ENCODE data around the gene ZBTB16. TPM values are rescaled to one million over a fixed set of nuclear protein-coding genes. Genes with fewer than 3 reads are reported as not detected.

Gene ZBTB16
- total RNA-seq, 3 donors from 2014 or later: 236 to 358 (median 271) TPM

DNA sequence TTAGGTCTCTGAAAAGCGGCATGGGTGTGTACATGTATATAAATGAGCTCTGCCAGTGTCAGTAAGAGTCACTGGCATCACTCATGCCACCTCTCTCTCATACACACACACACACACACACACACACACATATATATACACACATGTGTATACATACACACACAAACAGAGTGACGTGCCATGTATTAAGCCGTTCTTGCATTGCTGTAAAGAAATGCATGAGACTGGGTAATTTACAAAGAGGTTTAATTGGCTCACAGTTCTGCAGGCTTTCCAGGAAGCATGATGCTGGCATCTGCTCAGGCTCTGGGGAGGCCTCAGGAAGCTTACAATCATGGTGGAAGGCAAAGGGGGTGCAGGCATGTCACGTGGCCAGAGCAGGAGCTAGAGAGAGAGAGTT, 131.1 kb downstream of the ZBTB16 start:
- no peak for DNase-seq (ENCODE audit: low spot score in 2 of 2)
- H3K4me3 ChIP-seq: no peak overlapping the region
- H3K36me3 ChIP-seq: peaks cover 7% of the 10 kb centered on the region
- intact Hi-C loops (cut with DNase I; ENCODE audit: low total_unique reads): no loop called here
- no peaks in the 10 kb centered on the region for H3K27me3 ChIP-seq
- peaks cover 0 to 15% of the 10 kb centered on the region in 2 donors for H3K4me1 ChIP-seq
- H3K9me3 ChIP-seq: no peaks in the 10 kb centered on the region
- no peak for TF ChIP-seq POLR2A (IDR thresholded peaks at IDR 0.05)
- TF ChIP-seq, protein P1, sequence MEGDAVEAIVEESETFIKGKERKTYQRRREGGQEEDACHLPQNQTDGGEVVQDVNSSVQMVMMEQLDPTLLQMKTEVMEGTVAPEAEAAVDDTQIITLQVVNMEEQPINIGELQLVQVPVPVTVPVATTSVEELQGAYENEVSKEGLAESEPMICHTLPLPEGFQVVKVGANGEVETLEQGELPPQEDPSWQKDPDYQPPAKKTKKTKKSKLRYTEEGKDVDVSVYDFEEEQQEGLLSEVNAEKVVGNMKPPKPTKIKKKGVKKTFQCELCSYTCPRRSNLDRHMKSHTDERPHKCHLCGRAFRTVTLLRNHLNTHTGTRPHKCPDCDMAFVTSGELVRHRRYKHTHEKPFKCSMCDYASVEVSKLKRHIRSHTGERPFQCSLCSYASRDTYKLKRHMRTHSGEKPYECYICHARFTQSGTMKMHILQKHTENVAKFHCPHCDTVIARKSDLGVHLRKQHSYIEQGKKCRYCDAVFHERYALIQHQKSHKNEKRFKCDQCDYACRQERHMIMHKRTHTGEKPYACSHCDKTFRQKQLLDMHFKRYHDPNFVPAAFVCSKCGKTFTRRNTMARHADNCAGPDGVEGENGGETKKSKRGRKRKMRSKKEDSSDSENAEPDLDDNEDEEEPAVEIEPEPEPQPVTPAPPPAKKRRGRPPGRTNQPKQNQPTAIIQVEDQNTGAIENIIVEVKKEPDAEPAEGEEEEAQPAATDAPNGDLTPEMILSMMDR (IDR thresholded peaks at IDR 0.05): no peak
- TF ChIP-seq POLR2AphosphoS5 (IDR thresholded peaks at IDR 0.05): peak in 1 of 3 donors; percentile 32
- H3K27ac ChIP-seq: no peak overlapping the region

DNA sequence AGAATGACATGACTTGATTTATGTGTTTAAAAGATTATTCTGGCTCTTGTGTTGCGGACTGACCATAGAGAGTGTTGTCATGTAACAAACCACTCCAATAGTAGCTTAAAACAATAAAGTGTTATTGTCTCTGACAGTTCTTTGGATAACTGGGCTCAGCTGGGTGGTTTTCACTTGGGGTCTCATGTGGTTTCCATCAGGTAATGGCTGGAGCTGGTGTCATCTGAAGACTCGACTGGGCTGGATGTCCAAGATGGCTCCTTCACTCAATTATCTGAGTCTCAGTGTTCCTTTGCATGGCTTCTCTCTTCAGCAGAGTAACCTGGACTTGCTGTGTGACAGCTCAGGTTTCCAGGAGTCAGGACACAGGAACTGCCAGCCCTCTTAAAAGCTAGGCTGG, 132.4 kb downstream of the ZBTB16 start:
- H3K4me1 ChIP-seq: peaks cover 0 to 28% of the 10 kb centered on the region in 2 donors
- no peak for DNase-seq (ENCODE audit: low spot score in 2 of 2)
- peaks cover 6% of the 10 kb centered on the region for H3K36me3 ChIP-seq
- H3K4me3 ChIP-seq: no peak overlapping the region
- no peaks in the 10 kb centered on the region for H3K27me3 ChIP-seq
- no peaks in the 10 kb centered on the region for H3K9me3 ChIP-seq
- intact Hi-C loops (cut with DNase I; ENCODE audit: low total_unique reads): no loop called here
- TF ChIP-seq, protein P1 (IDR thresholded peaks at IDR 0.05): no peak
- TF ChIP-seq POLR2AphosphoS5 (IDR thresholded peaks at IDR 0.05) (no peak), POLR2A (IDR thresholded peaks at IDR 0.05) (no peak)
- H3K27ac ChIP-seq: no peak overlapping the region

DNA sequence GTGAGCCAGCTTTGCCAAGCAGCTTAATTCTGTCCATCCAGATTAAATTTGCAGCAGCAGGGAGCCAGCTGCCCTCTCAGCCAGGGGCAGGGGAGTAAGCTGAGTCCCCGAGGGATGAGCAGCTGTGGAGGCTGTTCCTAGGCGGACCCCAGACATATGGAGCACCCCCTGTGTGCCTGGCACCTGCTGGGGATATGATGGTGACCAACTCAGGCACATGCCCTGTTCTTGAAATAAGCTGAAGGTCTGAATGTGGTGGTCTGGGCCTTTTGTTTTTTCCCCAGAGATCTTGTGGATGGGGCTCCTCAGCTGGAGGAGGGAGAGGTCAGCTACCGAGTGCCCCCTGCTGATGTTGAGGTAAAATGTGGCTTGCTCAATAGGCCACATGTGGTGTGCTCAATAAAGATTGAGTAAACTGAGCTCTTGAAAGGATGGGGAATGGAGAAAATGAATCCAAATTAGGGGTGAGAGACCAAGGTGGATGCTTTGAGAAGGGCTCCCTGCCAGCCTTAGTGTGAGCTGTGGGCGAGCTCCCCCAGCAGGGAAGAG, 133.4 kb downstream of the ZBTB16 start:
- Histone ChIP-seq H3K36me3 (no peaks in the 10 kb centered on the region), H3K27me3 (no peaks in the 10 kb centered on the region), H3K9me3 (no peaks in the 10 kb centered on the region), H3K4me3 (no peak overlapping the region), H3K27ac (peak overlapping the region in 1 of 2 donors; percentile 29), H3K4me1 (peaks cover 0 to 38% of the 10 kb centered on the region in 2 donors)
- TF ChIP-seq POLR2A (IDR thresholded peaks at IDR 0.05) (no peak), POLR2AphosphoS5 (IDR thresholded peaks at IDR 0.05) (no peak)
- TF ChIP-seq, protein P1 (IDR thresholded peaks at IDR 0.05): no peak
- no peak for DNase-seq (ENCODE audit: low spot score in 2 of 2)
- intact Hi-C loops (cut with DNase I; ENCODE audit: low total_unique reads): no loop called here

DNA sequence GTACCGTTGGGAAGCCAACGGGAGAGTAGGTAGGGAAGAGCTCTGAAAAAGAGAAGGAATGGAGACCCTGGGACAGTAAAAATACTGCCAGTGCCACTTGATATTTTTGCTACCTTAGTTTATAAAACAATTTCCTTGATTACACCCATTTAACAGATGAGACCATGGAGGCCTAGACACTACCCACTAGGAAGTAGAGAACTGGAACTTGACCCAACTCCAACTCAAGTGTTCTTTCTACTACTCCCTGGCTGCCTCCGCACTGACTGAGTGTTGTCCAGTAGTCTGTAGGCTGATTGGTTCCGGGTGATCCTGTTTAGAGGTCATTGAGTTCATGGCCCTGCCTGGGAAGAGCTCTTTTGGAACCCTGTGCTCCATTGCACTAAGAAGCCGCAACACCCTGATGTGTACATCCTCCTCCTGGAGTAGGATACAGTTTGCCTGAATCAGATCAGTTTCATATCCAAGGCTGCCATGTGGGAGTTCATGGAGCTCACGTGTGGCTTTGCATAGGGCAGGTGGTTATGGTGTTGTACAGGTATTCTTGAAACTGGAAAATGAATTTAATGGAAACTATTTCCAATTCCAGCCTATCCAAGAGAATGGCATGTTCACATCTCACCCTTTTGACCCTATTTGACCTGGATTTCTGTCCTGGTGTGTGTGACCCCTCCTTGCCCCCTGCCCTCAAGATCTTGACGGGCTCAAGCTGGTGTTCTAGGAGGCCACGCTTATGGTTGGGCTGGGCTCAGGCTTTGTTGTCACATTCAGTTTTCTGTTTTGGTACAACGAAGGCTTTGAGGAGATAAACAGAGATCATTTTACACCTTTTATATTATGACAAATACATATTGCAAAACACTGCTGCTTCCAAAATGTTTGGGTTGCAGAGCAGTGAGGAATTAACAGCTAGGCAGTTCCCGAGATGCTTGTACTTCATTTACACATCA, 134.5 kb downstream of the ZBTB16 start:
- DNase-seq (ENCODE audit: low spot score in 2 of 2): no peak
- no peak overlapping the region for H3K4me3 ChIP-seq
- TF ChIP-seq, protein P1 (IDR thresholded peaks at IDR 0.05): no peak
- TF ChIP-seq POLR2AphosphoS5 (IDR thresholded peaks at IDR 0.05) (no peak), POLR2A (IDR thresholded peaks at IDR 0.05) (no peak)
- no peaks in the 10 kb centered on the region for H3K36me3 ChIP-seq
- intact Hi-C loops (cut with DNase I; ENCODE audit: low total_unique reads): no loop called here
- H3K27ac ChIP-seq: peak overlapping the region; percentile 29 to 48
- H3K4me1 ChIP-seq: peaks cover 0 to 41% of the 10 kb centered on the region in 2 donors
- no peaks in the 10 kb centered on the region for H3K27me3 ChIP-seq
- H3K9me3 ChIP-seq: no peaks in the 10 kb centered on the region

DNA sequence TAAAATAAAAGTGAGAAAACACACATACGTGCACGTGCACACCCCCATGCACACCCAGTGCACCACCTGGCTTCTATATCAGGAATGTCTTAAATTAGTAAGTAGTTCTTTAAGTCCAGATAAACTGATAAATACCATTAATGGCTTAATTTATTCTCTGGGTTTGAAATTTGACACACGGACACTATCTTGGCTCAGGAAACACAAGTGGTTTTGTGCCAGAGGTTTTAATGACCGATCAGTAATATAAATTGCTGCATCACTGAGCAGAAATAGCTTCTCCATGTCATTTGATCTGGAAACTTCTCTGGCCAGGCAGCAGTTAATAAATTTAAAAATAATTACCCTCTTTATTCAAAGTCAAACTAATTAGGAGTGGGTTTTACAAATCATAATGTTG, 135.2 kb downstream of the ZBTB16 start:
- no peaks in the 10 kb centered on the region for H3K9me3 ChIP-seq
- no peak for DNase-seq (ENCODE audit: low spot score in 2 of 2)
- peak overlapping the region; percentile 81 to 82 for H3K27ac ChIP-seq
- intact Hi-C loops (cut with DNase I; ENCODE audit: low total_unique reads): no loop called here
- H3K36me3 ChIP-seq: no peaks in the 10 kb centered on the region
- TF ChIP-seq POLR2A (IDR thresholded peaks at IDR 0.05) (no peak), POLR2AphosphoS5 (IDR thresholded peaks at IDR 0.05) (no peak)
- TF ChIP-seq, protein P1 (IDR thresholded peaks at IDR 0.05): no peak
- H3K4me3 ChIP-seq: no peak overlapping the region
- no peaks in the 10 kb centered on the region for H3K27me3 ChIP-seq
- peaks cover 0 to 41% of the 10 kb centered on the region in 2 donors for H3K4me1 ChIP-seq
